Amygdala (tissue), 56 donors: ENCODE measurements around the gene SEPTIN5.
"Not testable (repeated sequence)": the region's sequence is repeated elsewhere in the genome, so short reads cannot be mapped to it uniquely, and the experiment has no call there.

Experiments
- DNase-seq, 56 donors: peaks; one replicate each; lab custom pipeline; 2025; lab: John Stamatoyannopoulos, UW

The SEPTIN5 gene

DNA sequence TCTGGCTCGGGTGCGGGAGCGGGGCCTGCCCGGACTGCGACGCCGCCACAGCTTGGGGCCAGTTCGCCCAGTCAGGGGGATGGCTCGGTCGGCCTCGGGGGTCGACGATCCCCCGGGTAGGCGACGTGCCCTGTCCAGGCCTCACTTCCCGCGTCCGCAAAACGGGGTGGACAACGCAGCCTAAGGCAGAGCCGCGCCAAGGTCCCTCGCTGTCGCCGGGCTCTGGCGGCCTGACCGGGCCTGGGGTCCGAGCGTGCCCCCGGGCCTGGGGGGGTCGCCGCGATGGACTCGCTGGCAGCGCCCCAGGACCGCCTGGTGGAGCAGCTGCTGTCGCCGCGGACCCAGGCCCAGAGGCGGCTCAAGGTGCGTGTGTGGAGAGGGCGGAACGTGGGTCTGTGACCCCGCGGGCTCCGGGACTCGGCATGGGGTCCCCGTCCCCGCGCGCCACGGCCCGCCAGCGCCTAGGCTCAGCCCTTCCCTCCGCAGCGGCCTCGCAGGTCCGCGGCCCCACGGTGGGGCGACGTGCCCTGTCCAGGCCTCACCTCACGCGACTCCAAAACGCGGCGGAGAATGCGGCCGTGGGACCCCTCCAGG is 4.2 kb downstream of the SEPTIN5 start:
- no peak for DNase-seq

DNA sequence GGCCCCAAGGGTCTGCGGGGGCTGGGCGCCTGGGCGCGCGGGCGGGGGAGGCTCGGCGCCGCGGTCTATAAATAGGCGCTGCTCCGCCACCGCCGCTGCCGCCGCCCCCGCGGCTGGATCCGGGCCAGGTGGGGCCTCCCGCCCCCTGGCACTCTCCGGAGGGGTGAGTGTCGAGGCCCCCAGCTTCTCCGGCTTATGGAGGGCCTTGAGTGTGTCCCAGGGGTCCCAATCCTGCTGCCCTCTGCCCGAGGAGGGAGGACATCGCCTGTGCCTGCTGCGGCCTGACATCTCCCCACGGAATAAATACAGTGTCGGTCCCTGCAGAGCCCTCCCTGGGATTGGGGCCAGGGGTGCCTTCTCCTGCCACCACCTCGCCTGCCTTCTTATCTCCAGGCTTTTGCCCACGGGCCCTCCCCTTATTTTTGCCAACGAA is 4.8 kb downstream of the SEPTIN5 start:
- no peak for DNase-seq

DNA sequence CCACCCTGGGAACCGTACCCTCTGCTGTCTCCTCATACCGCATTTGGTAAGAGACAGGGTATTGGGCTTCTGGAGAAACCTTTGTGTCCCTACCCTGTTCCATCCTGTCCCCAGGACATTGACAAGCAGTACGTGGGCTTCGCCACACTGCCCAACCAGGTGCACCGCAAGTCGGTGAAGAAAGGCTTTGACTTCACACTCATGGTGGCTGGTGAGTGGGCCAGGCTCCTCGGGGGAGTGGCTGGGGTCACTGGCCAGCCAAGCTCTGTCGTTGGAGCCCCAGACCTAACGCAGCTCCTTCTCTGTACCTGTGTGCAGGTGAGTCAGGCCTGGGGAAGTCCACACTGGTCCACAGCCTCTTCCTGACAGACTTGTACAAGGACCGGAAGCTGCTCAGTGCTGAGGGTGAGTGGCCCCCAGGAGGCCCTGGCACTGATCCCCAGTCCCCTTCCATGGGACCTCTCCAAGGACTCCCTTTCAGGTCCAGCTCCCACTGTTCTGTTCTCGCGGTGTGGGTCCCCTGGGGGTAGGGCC is 5.3 kb downstream of the SEPTIN5 start:
- no peak for DNase-seq

DNA sequence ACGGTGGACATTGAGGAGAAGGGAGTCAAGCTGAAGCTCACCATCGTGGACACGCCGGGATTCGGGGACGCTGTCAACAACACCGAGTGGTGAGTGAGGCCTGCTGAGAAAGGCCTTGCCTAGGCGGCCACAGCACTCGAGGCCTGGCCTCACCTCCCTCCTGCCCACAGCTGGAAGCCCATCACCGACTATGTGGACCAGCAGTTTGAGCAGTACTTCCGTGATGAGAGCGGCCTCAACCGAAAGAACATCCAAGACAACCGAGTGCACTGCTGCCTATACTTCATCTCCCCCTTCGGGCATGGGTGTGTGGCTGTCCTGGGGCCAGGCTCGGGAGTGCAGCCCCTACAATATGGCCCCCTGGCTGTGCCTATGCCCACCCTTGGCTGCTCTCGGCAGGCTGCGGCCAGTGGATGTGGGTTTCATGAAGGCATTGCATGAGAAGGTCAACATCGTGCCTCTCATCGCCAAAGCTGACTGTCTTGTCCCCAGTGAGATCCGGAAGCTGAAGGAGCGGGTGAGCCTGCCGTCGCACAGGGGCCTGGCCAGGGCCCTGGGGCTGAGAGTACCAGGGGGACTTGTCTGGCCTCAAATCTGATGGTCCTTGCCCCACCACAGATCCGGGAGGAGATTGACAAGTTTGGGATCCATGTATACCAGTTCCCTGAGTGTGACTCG is 6.0 kb downstream of the SEPTIN5 start:
- no peak for DNase-seq

DNA sequence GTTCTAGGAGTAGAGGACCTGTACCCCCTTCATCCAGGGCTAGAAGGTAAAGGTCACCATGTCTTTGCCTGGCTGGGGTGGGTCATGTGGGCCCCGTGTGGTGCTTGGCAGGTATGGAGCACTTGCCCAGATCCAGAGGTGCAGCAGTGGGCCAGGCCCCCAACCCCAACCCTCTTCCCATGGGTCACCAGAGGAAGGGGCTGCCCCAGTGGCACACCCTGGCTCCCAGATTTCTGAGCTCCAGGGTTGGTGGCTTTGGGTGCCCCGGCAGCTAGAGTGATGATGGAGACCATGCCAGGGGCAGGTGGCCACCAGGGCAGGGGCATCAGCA is 6.7 kb downstream of the SEPTIN5 start:
- DNase-seq = no peak

DNA sequence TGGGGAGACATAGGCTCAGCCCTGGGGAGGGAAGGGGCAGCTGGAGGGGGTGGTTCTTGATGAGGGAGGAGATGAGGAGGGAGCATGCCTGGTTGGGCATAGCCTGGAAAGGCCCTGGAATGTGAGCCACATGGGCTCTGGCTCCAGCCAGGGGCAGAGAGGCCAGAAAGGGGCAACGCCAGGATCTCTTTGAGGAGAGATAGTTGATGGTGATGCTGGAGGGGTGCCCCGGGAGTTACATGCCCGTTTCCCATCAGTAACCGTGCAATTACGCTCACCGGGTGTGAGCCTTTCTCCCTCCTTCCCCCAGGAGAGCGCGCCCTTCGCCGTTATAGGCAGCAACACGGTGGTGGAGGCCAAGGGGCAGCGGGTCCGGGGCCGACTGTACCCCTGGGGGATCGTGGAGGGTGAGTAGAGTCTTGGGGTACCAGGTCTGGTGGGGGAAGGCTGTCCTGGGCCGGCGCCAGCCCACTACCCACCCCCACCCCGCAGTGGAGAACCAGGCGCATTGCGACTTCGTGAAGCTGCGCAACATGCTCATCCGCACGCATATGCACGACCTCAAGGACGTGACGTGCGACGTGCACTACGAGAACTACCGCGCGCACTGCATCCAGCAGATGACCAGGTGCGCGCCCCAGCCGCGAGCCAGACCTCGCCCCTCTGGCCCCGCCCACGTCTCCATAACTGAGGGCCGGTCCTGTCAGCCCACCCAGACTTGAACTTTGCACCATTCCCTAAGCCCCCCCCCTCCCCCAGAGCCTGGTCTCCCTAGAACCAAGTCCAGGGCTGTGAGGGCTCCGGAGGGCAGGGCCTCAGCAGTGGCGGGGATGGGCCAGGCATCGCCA is 7.3 kb downstream of the SEPTIN5 start:
- DNase-seq = no peak

DNA sequence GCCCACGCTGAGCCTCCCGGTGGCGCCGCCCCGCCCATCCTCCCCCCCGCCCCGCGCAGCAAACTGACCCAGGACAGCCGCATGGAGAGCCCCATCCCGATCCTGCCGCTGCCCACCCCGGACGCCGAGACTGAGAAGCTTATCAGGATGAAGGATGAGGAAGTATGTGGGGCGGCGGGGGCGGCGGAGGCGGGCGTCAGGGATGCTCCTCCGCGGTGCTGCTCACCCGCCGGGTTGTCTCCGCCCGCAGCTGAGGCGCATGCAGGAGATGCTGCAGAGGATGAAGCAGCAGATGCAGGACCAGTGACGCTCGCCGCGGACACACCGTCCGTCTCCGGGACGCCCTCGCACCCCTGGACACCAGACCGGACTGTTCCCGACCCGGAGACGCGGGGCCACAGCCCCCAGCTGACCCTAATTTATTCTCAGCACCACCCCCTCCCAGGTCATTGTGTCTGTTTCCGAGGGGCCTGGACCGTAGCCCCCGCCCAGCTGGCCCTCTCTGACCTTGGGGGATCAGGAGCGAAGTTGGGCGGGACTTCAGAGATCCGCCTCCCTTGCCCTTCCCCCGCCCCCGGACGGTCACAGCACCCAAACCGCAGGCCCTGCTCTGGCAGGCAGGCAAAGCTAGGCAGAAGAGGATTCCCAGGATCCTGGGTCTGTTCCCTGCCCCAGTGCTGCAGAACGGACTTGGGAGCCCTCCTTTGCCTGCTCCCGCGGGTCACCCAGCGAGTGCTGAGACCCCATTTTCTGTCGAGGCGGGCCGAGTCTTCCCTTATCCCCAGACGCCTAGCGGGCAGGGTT is 8.1 kb downstream of the SEPTIN5 start:
- DNase-seq = no peak

DNA sequence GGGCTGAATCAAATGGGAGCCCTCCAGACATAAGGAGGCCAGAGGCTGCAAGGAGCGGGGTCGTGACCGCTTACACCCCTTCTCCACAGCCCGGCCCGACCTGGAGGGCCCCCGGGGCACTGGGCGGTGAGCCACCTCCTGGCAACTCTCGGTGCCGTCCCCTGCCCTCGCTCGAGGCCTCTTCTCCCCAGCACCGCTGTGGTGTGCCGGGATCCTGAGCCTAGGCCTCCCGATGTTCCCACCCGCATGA is 8.6 kb downstream of the SEPTIN5 start:
- no peak for DNase-seq

DNA sequence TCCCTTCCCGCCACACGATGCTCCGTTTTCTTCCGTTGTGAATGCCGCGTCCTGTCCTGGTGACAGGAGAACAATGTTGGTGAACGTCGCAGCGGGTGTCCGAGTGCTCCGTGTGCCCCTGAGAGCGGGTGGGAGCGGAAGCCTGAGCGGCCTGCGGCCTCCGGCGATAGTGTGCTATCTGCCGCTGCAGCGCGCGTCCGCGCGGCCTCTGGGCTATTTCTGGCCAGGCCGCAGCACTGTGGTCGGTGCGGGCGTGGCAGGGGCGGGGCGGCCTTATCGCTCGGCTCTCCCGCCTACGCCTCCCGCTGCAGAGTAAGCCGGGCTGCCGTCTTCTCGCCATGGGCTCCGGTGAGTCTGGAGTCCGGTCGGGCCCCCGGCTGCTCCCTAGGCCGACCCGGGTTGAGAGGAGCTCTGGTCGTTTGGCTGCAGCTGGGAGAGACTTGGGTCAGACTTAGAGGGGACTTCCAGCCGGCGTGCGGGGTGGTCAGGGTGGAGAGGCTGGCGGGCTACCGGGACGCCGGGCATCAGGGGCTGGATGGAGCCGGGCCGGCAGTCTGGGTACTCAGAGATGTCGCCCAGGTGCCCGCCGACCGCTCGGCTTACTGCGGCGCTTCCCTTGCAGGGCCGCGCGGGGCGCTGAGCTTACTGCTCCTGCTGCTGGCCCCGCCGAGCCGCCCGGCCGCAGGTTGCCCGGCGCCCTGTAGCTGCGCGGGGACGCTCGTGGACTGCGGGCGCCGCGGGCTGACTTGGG is 9.1 kb downstream of the SEPTIN5 start, which contains the start of gene GP1BB:
GP1BB (plus strand) TSS at position 308 of the 751 bp plus-strand sequence; CDS start at position 339, 31 bp downstream.
- DNase-seq = no peak

DNA sequence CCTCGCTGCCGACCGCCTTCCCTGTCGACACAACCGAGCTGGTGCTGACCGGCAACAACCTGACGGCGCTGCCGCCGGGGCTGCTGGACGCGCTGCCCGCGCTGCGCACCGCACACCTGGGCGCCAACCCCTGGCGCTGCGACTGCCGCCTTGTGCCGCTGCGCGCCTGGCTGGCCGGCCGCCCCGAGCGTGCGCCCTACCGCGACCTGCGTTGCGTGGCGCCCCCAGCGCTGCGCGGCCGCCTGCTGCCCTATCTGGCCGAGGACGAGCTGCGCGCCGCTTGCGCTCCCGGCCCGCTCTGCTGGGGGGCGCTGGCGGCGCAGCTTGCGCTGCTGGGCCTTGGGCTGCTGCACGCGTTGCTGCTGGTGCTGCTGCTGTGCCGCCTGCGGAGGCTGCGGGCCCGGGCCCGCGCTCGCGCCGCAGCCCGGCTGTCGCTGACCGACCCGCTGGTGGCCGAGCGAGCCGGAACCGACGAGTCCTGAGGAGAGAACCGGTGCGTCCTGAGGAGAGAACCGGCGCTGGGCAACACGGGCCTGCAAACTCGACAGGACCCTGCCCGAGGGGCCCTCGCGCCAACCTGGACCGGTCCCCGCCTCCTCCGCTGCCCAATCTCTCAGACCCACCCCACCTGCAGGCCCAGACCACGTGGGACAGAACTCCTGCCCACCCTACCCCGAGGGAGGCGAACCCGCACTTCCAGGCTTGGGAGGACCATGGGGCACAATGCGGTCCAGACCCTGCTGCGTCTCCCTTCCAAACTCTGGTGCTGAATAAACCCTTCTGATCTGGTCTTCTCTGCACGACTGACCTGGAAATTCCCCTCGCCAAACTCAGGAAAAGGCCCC is 9.9 kb downstream of the SEPTIN5 start:
- DNase-seq = no peak

DNA sequence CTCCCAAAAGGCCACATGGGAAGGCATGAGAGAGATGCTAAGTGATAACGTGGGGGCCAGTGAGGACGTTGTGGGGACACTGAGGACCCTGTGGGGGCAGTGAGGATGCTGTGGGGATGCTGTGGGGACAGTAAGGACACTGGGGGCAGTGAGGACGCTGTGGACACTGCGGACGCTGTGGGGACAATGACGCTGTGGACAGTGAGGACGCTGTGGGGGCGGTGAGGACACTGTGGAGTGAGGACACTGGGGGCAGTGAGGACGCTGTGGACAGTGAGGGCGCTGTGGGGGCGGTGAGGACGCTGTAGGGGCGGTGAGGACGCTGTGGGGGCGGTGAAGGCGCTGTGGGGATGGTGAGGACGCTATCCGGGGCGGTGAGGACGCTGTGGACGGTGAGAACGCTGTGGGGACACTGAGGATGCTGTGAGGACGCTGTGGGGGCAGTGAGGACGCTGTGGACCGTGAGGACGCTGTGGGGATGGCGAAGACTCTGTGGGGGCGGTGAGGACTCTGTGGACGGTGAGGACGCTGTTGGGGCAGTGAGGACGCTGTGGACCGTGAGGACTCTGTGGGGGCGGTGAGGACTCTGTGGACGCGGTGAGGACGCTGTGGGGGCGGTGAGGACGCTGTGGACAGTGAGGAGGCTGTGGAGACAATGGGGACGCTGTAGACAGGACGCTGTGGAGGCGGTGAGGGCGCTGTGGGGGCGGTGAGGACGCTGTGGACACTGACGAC is 10.8 kb downstream of the SEPTIN5 start:
- DNase-seq = no peak

DNA sequence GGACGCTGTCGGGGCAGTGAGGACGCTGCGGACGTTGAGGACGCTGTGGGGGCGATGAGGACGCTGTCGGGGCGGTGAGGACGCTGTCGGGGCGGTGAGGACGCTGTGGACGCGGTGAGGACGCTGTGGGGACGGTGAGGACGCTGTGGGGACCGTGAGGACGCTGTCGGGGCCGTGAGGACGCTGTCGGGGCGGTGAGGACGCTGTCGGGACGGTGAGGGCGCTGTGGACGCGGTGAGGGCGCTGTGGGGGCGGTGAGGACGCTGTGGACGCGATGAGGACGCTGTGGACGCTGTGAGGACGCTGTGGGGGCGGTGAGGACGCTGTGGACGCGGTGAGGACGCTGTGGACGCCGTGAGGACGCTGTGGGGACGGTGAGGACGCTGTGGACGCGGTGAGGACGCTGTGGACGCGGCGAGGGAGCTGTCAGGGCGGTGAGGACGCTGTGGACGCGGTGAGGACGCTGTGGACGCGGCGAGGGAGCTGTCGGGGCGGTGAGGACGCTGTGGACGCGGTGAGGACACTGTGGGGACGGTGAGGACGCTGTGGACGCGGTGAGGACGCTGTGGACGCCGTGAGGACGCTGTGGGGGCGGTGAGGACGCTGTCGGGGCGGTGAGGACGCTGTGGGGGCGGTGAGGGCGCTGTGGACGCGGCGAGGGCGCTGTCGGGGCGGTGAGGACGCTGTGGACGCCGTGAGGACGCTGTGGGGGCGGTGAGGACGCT is 11.9 kb downstream of the SEPTIN5 start:
- DNase-seq = not testable (repeated sequence)

DNA sequence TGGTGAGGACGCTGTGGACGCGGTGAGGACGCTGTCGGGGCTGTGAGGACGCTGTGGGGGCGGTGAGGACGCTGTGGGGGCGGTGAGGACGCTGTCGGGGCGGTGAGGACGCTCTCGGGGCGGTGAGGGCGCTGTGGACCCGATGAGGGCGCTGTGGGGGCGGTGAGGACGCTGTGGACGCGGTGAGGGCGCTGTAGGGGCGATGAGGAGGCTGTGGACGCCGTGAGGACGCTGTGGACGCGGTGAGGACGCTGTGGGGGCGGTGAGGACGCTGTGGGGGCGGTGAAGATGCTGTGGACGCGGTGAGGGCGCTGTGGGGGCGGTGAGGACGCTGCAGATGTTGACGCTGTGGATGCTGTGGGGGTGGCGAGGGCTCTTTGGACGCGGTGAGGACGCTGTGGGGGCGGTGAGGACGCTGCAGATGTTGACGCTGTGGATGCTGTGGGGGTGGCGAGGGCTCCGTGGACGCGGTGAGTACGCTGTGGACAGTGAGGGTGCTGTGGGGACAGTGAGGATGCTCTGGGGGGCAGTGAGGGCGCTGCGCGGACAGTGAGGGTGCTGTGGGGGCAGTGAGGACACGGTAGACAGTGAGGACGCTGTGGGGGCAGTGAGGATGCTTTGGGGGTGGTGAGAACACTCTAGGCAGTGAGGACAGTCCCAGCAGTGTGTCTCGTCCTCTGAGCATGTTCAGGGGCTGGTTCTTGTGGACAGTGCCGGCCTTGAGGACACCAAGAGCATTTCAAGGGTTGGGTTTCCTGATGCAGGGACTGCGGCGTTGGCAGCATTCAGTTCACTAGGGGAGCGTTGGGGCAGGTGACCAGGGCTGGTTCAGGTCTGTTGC is 13.2 kb downstream of the SEPTIN5 start:
- DNase-seq = no peak

DNA sequence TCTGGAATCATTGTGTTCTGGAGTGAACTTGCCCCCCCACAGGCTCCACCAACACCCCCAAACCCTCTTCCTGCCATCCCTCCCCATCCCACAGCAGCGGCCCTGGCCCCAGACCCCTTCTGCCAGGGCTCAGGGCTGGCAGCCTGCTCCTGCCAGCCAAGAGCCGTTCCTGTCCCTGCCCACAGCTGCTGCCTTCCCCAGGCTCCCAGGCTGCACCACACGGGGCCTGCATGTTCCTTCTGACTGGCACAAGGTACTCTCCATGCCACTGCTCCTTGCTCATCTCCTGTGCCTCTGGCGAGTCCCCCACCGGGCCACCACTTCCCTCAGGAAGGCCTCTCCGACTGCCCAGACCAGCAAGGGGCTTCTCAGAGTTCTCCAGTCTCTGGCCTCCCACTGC is 14.0 kb downstream of the SEPTIN5 start:
- no peak for DNase-seq

DNA sequence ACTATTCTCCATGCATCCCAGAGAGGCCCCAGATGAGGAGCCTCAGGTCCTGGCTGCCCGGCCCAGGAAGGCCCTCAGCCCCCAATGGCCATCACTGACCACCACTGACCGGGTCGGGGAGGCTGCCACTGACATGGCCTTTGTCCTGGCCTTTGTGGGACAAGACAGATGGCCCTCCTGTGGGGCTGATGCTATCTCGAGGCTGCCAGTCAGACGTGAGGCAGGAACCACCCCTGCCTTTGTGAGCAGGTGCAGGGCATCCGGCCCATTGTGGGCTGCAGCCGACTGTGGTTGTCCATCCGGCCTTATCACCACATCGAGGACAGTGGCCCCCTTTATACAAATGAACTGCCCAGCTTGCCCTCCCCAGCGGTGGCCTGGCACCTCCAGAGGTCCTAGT is 14.5 kb downstream of the SEPTIN5 start:
- no peak for DNase-seq

DNA sequence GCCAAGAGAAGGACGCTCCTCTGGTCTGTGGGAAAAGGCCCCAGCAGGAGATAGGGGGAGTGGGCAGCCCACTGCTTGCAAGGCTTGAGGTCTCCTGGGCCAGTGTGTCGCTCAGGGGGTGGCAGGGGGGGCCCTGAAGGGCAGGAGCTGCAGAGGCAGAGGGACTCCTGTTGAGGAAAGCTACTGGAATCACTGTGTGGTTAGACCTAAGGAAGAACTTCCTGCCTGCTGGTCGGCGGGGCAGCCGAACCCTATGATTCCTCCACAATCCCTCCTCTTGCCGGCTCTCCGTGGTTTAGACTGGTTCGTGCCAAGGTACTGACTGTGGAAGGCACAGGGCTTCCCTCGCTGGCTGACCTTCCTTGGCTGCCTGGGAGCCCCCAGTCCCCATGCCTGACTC is 15.2 kb downstream of the SEPTIN5 start:
- DNase-seq = no peak

DNA sequence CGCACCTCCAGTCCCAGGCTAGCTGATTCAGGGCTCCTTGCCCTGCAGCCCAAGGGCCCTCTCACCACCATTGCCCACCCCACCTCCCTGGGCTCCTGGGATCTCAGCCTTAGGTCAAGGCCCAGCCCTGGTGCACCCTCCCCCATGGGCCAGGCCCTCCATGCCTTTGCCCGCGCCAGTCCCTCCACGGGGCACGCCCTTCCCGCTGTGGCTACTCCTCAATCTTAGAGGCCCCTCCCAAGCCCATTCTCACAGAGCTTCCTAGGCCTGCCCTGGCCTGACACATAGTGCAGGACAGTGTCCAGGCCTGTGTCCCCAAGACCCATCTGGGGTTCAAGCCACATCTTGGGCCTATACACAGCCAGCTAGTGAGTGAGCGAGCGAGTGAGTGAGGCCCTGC is 15.9 kb downstream of the SEPTIN5 start:
- DNase-seq = no peak
